HL-60 (cell line): ENCODE measurements around the gene ZC3H12D.

Source experiments
- GABPA ChIP-seq: IDR thresholded peaks from 2 replicates; pipeline ENCODE4 v1.6.1; 2012; ENCODE audit warnings: low read depth
- TF ChIP-seq, protein P1 (sequence below): IDR thresholded peaks from one replicate; pipeline ENCODE4 v1.5.1; 2011; ENCODE audit warnings: low read length, control low read depth, inconsistent platforms; ENCODE audit not compliant: insufficient read depth

DNA sequence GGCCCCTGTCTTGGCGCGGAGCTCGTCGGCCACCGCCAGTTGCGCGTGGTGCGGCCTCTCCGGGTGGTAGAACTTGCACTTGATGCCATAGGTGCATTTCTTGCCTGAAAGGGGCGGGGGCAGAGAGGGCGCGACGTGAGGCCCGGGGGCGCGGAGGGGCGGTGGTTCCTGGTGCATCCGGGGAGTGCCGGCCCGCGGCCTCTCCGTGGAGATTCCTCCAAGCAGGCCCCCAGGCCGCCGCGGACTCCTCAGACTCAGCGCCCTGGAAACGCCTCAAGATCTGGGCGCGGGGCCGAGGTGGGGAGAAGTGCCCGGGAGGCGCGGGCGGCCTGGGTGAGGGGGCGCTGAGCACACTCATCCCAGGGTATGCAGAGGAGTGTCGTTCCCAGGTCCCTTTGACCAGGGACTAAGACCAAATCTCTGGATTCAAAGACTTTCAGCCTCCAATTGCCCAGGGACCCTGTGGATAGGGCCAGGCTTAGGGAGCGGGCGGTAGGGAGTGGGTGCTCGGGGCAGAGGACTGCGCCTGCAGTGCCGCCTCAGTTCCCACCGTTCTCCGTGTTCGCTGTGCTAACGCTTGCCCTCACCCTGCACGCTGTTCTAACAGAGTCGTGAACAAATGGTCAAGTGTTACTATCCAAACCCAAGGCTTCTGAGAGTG is 33.3 kb downstream of the ZC3H12D start:
- no peak for TF ChIP-seq GABPA
- TF ChIP-seq, protein P1, sequence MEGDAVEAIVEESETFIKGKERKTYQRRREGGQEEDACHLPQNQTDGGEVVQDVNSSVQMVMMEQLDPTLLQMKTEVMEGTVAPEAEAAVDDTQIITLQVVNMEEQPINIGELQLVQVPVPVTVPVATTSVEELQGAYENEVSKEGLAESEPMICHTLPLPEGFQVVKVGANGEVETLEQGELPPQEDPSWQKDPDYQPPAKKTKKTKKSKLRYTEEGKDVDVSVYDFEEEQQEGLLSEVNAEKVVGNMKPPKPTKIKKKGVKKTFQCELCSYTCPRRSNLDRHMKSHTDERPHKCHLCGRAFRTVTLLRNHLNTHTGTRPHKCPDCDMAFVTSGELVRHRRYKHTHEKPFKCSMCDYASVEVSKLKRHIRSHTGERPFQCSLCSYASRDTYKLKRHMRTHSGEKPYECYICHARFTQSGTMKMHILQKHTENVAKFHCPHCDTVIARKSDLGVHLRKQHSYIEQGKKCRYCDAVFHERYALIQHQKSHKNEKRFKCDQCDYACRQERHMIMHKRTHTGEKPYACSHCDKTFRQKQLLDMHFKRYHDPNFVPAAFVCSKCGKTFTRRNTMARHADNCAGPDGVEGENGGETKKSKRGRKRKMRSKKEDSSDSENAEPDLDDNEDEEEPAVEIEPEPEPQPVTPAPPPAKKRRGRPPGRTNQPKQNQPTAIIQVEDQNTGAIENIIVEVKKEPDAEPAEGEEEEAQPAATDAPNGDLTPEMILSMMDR: no peak
